Heart left ventricle (tissue), 16 donors: ENCODE measurements around the gene MYH7. TPM values are rescaled to one million over a fixed set of nuclear protein-coding genes. Genes with fewer than 3 reads are reported as not detected.
"Not testable (repeated sequence)": the region's sequence is repeated elsewhere in the genome, so short reads cannot be mapped to it uniquely, and the experiment has no call there.

Experiments used
- ATAC-seq, 4 donors: fragments of 200-7000 bp; cut with Tn5 transposase; one replicate each; pipeline ENCODE4 v1.9.1; 2020 to 2022; ENCODE audit warnings: moderate library complexity in 4 of 4, mild to moderate bottlenecking in 3 of 4, moderate number of reproducible peaks in 1 of 4
- DNase-seq, 5 donors: peaks; one replicate each; pipeline ENCODE4 v3.0.0-alpha.2; 2020
- H3K27ac ChIP-seq, 12 donors: fragments of 200-600 bp; sonication (generic) in 4 of 12; one replicate each; pipeline versions ENCODE4 v1.5.0 to v1.8.0; 2016 to 2022; ENCODE audit warnings: mild to moderate bottlenecking in 2 of 12
- H3K27me3 ChIP-seq, 9 donors: fragments of 200-600 bp; sonication (generic) in 2 of 9; one replicate each; pipeline versions ENCODE4 v1.5.1 to v1.8.0; 2016 to 2022; ENCODE audit warnings: mild to moderate bottlenecking in 3 of 9
- H3K36me3 ChIP-seq, 9 donors: fragments of 200-600 bp; sonication (generic) in 2 of 9; one replicate each; pipeline versions ENCODE4 v1.5.0 to v1.8.0; 2018 to 2022; ENCODE audit warnings: mild to moderate bottlenecking in 2 of 9
- H3K4me1 ChIP-seq, 12 donors: fragments of 200-600 bp; sonication (generic) in 4 of 12; one replicate each; pipeline versions ENCODE4 v1.5.0 to v1.8.0; 2016 to 2022; ENCODE audit warnings: mild to moderate bottlenecking in 3 of 12
- H3K4me3 ChIP-seq, 12 donors: fragments of 200-600 bp; sonication (generic) in 4 of 12; one replicate each; pipeline versions ENCODE4 v1.5.0 to v1.8.0; 2017 to 2022; ENCODE audit warnings: mild to moderate bottlenecking in 9 of 12, moderate library complexity in 4 of 12
- H3K9me3 ChIP-seq, 12 donors: fragments of 200-600 bp; sonication (generic) in 4 of 12; one replicate each; pipeline versions ENCODE4 v1.5.0 to v1.8.0; 2016 to 2022; ENCODE audit warnings: mild to moderate bottlenecking in 1 of 12
- CTCF ChIP-seq, 12 donors: fragments of 200-600 bp; sonication (generic) in 4 of 12; IDR thresholded peaks; one replicate each; pipeline versions ENCODE4 v1.5.0 to v1.8.0; 2018 to 2022; ENCODE audit warnings: antibody characterized with exemption in 12 of 12, mild to moderate bottlenecking in 5 of 12
- POLR2A ChIP-seq, 2 donors: fragments of 450-650 bp; IDR thresholded peaks; one replicate each; pipeline ENCODE4 v1.6.1; 2017; ENCODE audit warnings: antibody characterized with exemption in 2 of 2, mild to moderate bottlenecking in 2 of 2, moderate library complexity in 2 of 2
- WGBS, 4 donors: extraction: QIAGEN DNeasy Blood & Tissue Kit in 2 of 4; methylation state at CpG; one replicate each; pipeline versions ENCODE4 v1.1.5 to v1.1.7; 2013 to 2018; 5-methylcytosine and 5-hydroxymethylcytosine counted together
- intact Hi-C, 10 donors: fragments of 100-400 bp; cut with DNase I; formaldehyde crosslinking; loops; one replicate each; pipeline versions ENCODE4 v1.11.1 to v1.14.2; 2022
- polyA plus RNA-seq, 2 donors: library from polyadenylated mRNA; stranded (reverse); fragments of 200-250 nt; gene quantifications; one replicate each; pipeline ENCODE4 v1.2.3, GENCODE V29; 2013
- total RNA-seq, 9 donors: library from RNA; depleted of rRNA in 2 of 9; stranded (reverse); fragments of >200 nt in 2 of 9; fragmentation: NEBNext Ultra II Directional in 3 of 9; extraction: Animal tissue kit (Norgen Biotek cat#: 25700) in 3 of 9; gene quantifications; one replicate each; pipeline versions ENCODE4 v1.1.0 to v1.2.4, GENCODE V29; 2016 to 2023
- donor health status: ischemic (EF 13 %, LVEDD 7.1; RV severe dilation, severe dysfunction).
- donor health status: healthy with polysubstance abuse.
- donor health status: DM: no; HTN: yes; CAD: no.
- donor health status: DM: no; HTN: no; CAD: no.
- donor health status: ischemic (EF 25% LVEDD 6.9; RV normal size, moderate dysfunction).
- donor health status: ischemic (EF 25% LVEDD 5.7; RV mildly dilated, moderate dysfunction).
- donor health status: healthy.
- donor health status: DM: yes; HTN: yes; CAD: no.
- donor health status: ischemic (EF 35%, LVEDD 5.7; RV mildly dilated, moderate dysfunction).
- donor health status: nonischemic (EF 11% LVEDD 7.7; RV severe dilation, severe dysfunction).
- donor health status: DM: yes; HTN: yes; CAD: no.
- donor health status: PGD.
- donor health status: ischemic (EF 29% LVEDD 5.4; RV normal size, mild dysfunction).
- donor health status: nonischemic (EF 23%, LVEDD 6.1; RV moderate dilation, normal function).

Gene MYH7
- total and polyA plus RNA-seq, 11 donors: 727 to 23,825 (median 14,589) TPM

GRCh38 chr14:23389396-23389795 is 46.1 kb downstream of the MYH7 start:
- DNase-seq (peak in 1 of 5 donors; percentile 35), ATAC-seq (no peak)
- Histone ChIP-seq H3K4me3 (no peak overlapping the region), H3K36me3 (peaks cover 0 to 95% (median 58%) of the 10 kb centered on the region in 9 donors), H3K9me3 (no peaks in the 10 kb centered on the region), H3K27me3 (peaks cover 0 to 5% (median 0%) of the 10 kb centered on the region in 9 donors), H3K27ac (no peak overlapping the region), H3K4me1 (no peaks in the 10 kb centered on the region)
- WGBS, 4 donors: 53 to 58% (median 54%) methylated on average over 12 of the region's 12 CpGs
- intact Hi-C loops: loop anchor here in 2 of 10 donors (10.0 kb wide), 2 partner anchors 55 to 125 kb away; no protein-coding TSS in a partner anchor
- TF ChIP-seq POLR2A (IDR thresholded peaks at IDR 0.05) (no peak), CTCF (IDR thresholded peaks at IDR 0.05) (no peak)

GRCh38 chr14:23388996-23389395 is 46.5 kb downstream of the MYH7 start:
- peak in 1 of 5 donors; percentile 10 for DNase-seq
- intact Hi-C loops: loop anchor here in 2 of 10 donors (10.0 kb wide), 2 partner anchors 56 to 124 kb away; no protein-coding TSS in a partner anchor
- peak overlapping the region in 1 of 12 donors; percentile 18 for H3K27ac ChIP-seq
- no peaks in the 10 kb centered on the region for H3K4me1 ChIP-seq
- no peak overlapping the region for H3K4me3 ChIP-seq
- WGBS, 4 donors: 73 to 80% (median 78%) methylated on average over 7 to 8 of the region's 8 CpGs
- peaks cover 0 to 95% (median 58%) of the 10 kb centered on the region in 9 donors for H3K36me3 ChIP-seq
- TF ChIP-seq POLR2A (IDR thresholded peaks at IDR 0.05) (no peak), CTCF (IDR thresholded peaks at IDR 0.05) (no peak)
- H3K27me3 ChIP-seq: peaks cover 0 to 5% (median 0%) of the 10 kb centered on the region in 9 donors
- H3K9me3 ChIP-seq: no peaks in the 10 kb centered on the region
- no peak for ATAC-seq

- 63 to 67% (median 65%) methylated on average over 26 of the region's 26 CpGs for WGBS, 4 donors
- TF ChIP-seq POLR2A (IDR thresholded peaks at IDR 0.05) (no peak), CTCF (IDR thresholded peaks at IDR 0.05) (no peak)
- peaks cover 0 to 95% (median 61%) of the 10 kb centered on the region in 9 donors for H3K36me3 ChIP-seq
- ATAC-seq (peak in 3 of 4 donors; percentile 0 to 2 (median 2)), DNase-seq (peak in 2 of 5 donors; percentile 18 to 37)
- intact Hi-C loops: loop anchor here in 2 of 10 donors (10.0 kb wide), 2 partner anchors 57 to 123 kb away; no protein-coding TSS in a partner anchor
- no peaks in the 10 kb centered on the region for H3K4me1 ChIP-seq
- peak overlapping the region in 1 of 12 donors; percentile 18 for H3K27ac ChIP-seq
- H3K4me3 ChIP-seq: no peak overlapping the region
- H3K27me3 ChIP-seq: peaks cover 0 to 5% (median 0%) of the 10 kb centered on the region in 9 donors
- H3K9me3 ChIP-seq: no peaks in the 10 kb centered on the region
Measured at GRCh38 chr14:23387916-23388882, 47.3 kb downstream of the MYH7 start.

GRCh38 chr14:23386999-23387398 is 48.5 kb downstream of the MYH7 start:
- ATAC-seq (no peak), DNase-seq (no peak)
- intact Hi-C loops: loop anchor here in 2 of 10 donors (10.0 kb wide), 2 partner anchors 58 to 122 kb away; no protein-coding TSS in a partner anchor
- no peak for TF ChIP-seq POLR2A (IDR thresholded peaks at IDR 0.05)
- TF ChIP-seq CTCF (IDR thresholded peaks at IDR 0.05): no peak
- H3K4me3 ChIP-seq: no peak overlapping the region
- no peaks in the 10 kb centered on the region for H3K4me1 ChIP-seq
- no peaks in the 10 kb centered on the region for H3K9me3 ChIP-seq
- WGBS, 4 donors: 70 to 83% (median 75%) methylated on average over 1 of the region's 1 CpG
- no peak overlapping the region for H3K27ac ChIP-seq
- H3K27me3 ChIP-seq: peaks cover 0 to 4% (median 0%) of the 10 kb centered on the region in 9 donors
- peaks cover 0 to 95% (median 63%) of the 10 kb centered on the region in 9 donors for H3K36me3 ChIP-seq

GRCh38 chr14:23386266-23386657 is 49.2 kb downstream of the MYH7 start:
- intact Hi-C loops: loop anchor here in 2 of 10 donors (10.0 kb wide), 2 partner anchors 59 to 121 kb away; no protein-coding TSS in a partner anchor
- H3K27me3 ChIP-seq, H3K4me1 ChIP-seq, H3K4me3 ChIP-seq, ATAC-seq, DNase-seq, H3K27ac ChIP-seq, H3K9me3 ChIP-seq: not testable (repeated sequence)
- 76 to 85% (median 79%) methylated on average over 17 of the region's 17 CpGs for WGBS, 4 donors
- H3K36me3 ChIP-seq: peaks cover 0 to 95% (median 64%) of the 10 kb centered on the region in 9 donors
